Kidney (tissue), 14 donors: Measurements from ENCODE around the gene MLST8. TPM values are rescaled to one million over a fixed set of nuclear protein-coding genes. Genes with fewer than 3 reads are reported as not detected.

Experiments used
- DNase-seq, 5 donors: peaks; one replicate each; pipeline ENCODE4 v3.0.0-alpha.2; 2013 to 2020
- FAIRE-seq: peaks from 2 replicates; lab custom pipeline; 2012; peaks lifted over from hg19 to GRCh38; lab: Jason Lieb, UNC
- H3K27ac ChIP-seq, 2 donors: one replicate each; pipeline ENCODE4 v1.7.0; 2013; ENCODE audit warnings: low read depth in 2 of 2, low read length in 2 of 2, inconsistent platforms in 1 of 2
- H3K27me3 ChIP-seq: one replicate; pipeline ENCODE4 v1.7.1; 2013; ENCODE audit warnings: low read length, inconsistent platforms; ENCODE audit not compliant: control insufficient read depth, insufficient read depth
- H3K36me3 ChIP-seq, 3 donors: one replicate each; pipeline versions ENCODE4 v1.7.0 to v1.7.1; 2013; ENCODE audit warnings: low read length in 3 of 3, control low read depth in 1 of 3, inconsistent platforms in 1 of 3; ENCODE audit not compliant: insufficient read depth in 3 of 3, control insufficient read depth in 2 of 3
- H3K4me1 ChIP-seq, 3 donors: one replicate each; pipeline versions ENCODE4 v1.7.0 to v1.7.1; 2013; ENCODE audit warnings: low read length in 3 of 3, inconsistent platforms in 1 of 3, low read depth in 1 of 3; ENCODE audit not compliant: control insufficient read depth in 2 of 3, insufficient read depth in 2 of 3
- H3K4me3 ChIP-seq, 3 donors: one replicate each; pipeline versions ENCODE4 v1.7.0 to v1.8.1; 2013; ENCODE audit warnings: low read length in 3 of 3, control low read depth in 1 of 3, inconsistent platforms in 1 of 3
- H3K9ac ChIP-seq, 3 donors: one replicate each; pipeline versions ENCODE4 v1.7.0 to v1.7.1; 2013; ENCODE audit warnings: low read length in 3 of 3, control low read depth in 1 of 3, inconsistent platforms in 1 of 3
- H3K9me3 ChIP-seq, 3 donors: one replicate each; pipeline versions ENCODE4 v1.7.0 to v1.7.1; 2013; ENCODE audit warnings: low read length in 3 of 3, control low read depth in 1 of 3, inconsistent platforms in 1 of 3; ENCODE audit not compliant: control insufficient read depth in 2 of 3, insufficient read depth in 1 of 3
- intact Hi-C: fragments of 100-400 bp; cut with DNase I; formaldehyde crosslinking; loops from one replicate; pipeline ENCODE4 v1.11.1; 2022
- polyA plus RNA-seq: library from polyadenylated mRNA; stranded (reverse); fragments of 350-450 nt; fragmentation: Illumina TruSeq; extraction: RNeasy Lipid Tissue Mini Kit (QIAGEN cat#74804); gene quantifications from one replicate; pipeline ENCODE4 v1.2.3, GENCODE V29; 2014; ENCODE audit warnings: low read depth, low replicate concordance; ENCODE audit not compliant: insufficient read depth
- total RNA-seq: library from RNA; stranded (reverse); fragmentation: NEBNext Ultra II Directional; extraction: Animal tissue kit (Norgen Biotek cat#: 25700); gene quantifications from one replicate; pipeline ENCODE4 v1.2.1, GENCODE V29; 2021
- TF ChIP-seq, protein P1 (sequence below): IDR thresholded peaks from 3 replicates; pipeline ENCODE4 v1.5.1; 2012; ENCODE audit warnings: mild to moderate bottlenecking, moderate library complexity, borderline replicate concordance; ENCODE audit not compliant: insufficient read depth; ENCODE audit errors: extremely low read depth
- donor health status: control.
- donor health status: control.
- donor health status: control.
- donor health status: control.
- donor health status: control.
- donor health status: DM: yes; HTN: yes; CAD: no.
- donor health status: Normal renal cell carcinoma (clear cell type).

The MLST8 gene
- total and polyA plus RNA-seq, 2 donors from 2014 or later = 34.0 to 63.3 TPM

DNA sequence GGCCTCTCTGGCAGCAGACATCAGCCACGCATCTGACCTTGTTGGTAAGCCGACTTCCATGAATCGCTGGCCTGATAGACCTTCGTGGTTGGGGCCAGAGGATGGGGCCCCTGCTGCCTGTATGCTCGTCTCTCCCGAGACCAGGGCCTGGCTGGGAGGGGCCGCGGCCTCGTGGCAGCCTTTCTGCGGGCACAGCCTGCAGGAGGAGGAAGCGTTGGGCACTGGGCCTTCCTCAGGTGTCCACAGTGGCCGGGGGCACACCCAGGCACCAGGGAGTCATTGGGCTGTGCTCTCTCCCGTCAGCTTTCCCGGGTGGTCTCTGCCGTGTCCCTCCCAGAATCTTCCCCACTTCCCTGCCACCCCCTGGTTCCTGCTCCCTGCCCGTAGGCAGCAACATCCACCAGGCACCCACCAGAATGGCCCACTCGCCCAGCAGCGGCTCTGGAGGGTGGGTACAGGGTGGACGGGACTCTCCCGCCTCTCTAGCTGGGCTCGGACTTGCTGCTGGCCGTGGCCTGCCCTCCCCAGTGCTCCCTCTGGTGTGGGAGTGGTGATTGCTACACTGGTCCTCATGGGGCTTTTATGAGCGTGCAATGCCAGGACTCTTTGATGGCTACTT, 24.5 kb downstream of the MLST8 start:
- DNase-seq = no peak

DNA sequence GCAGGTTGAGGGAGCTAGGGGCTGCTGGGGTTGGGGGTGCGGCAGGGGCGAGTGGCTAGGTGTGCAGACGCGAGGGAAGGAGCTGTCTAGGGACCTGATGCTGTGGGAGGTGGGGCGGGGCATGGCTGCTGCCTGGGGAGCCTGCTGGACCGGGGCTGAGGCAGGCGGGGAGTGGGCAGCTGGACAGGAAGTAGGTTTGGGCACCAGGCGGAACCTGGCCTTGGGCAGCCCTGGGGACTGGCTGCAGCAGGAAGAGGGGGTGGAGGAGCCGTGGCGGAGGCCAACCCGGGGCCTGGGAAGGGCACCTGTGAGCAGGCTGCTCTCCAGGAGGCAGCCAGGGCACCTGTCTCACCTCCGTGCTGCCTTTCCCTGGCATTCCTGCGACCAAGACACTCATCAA, 25.1 kb downstream of the MLST8 start:
- Histone ChIP-seq H3K27me3 (no peaks in the 10 kb centered on the region), H3K36me3 (peaks cover 0 to 32% (median 13%) of the 10 kb centered on the region in 3 donors), H3K4me3 (no peak overlapping the region), H3K9ac (no peak overlapping the region), H3K9me3 (no peaks in the 10 kb centered on the region), H3K27ac (no peak overlapping the region), H3K4me1 (no peaks in the 10 kb centered on the region)
- TF ChIP-seq, protein P1, sequence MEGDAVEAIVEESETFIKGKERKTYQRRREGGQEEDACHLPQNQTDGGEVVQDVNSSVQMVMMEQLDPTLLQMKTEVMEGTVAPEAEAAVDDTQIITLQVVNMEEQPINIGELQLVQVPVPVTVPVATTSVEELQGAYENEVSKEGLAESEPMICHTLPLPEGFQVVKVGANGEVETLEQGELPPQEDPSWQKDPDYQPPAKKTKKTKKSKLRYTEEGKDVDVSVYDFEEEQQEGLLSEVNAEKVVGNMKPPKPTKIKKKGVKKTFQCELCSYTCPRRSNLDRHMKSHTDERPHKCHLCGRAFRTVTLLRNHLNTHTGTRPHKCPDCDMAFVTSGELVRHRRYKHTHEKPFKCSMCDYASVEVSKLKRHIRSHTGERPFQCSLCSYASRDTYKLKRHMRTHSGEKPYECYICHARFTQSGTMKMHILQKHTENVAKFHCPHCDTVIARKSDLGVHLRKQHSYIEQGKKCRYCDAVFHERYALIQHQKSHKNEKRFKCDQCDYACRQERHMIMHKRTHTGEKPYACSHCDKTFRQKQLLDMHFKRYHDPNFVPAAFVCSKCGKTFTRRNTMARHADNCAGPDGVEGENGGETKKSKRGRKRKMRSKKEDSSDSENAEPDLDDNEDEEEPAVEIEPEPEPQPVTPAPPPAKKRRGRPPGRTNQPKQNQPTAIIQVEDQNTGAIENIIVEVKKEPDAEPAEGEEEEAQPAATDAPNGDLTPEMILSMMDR = no peak
- DNase-seq = peak in 1 of 5 donors; percentile 73
- no peak for FAIRE-seq
- intact Hi-C loops = no loop called here

More for the DNA sequence above, 24.5 kb downstream of the MLST8 start:
- no peak for FAIRE-seq
- no peak overlapping the region for H3K9ac ChIP-seq
- H3K27me3 ChIP-seq = no peaks in the 10 kb centered on the region
- no peak overlapping the region for H3K4me3 ChIP-seq
- TF ChIP-seq, protein P1 = no peak
- H3K4me1 ChIP-seq = peaks cover 0 to 4% (median 3%) of the 10 kb centered on the region in 3 donors
- no peaks in the 10 kb centered on the region for H3K9me3 ChIP-seq
- peaks cover 0 to 32% (median 10%) of the 10 kb centered on the region in 3 donors for H3K36me3 ChIP-seq
- intact Hi-C loops = no loop called here
- H3K27ac ChIP-seq = no peak overlapping the region

DNA sequence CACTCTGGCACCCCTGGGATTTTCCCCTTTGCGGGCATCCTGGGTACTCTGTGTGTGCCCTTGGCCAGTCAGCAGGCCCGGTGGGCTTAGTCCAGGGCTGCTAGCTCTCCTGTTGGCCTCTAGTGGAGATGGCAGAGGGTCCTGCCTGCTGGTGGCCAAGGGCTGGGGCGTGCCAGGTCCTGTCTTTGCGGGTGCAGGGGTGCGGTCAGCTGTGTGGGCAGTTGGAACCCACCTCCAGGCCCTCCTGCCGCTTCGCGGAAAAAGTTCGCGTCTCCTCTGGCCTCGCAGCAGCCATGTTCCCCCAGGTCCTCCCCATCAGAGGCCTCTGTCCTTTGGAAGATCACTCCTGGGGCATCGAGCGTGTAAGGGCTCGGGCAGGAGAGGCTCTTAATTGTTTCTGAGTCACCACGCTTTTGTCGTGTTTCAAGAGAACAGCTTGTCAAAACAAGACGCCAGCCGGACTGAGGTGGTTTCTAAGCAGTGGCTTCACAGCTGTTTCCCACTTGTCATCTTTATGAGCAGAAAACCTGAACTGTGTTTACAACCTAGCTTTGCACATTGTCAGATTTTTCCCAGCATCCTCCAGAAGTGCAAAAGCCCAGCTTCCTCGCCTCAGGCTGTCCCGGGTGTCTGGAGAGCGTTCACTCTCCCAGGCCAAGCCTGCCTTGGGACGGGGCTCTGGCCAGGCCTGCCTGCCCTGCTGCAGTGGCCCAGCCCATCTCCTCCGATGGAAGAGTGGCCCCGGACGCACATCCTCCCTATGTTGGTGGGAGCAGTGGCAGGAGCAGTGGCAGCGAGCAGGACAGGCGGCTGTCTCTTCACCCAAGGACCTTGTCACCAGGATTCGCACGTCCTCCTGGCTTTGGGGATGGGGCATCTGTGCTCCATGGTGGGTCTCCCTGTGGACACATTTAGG, 26.0 kb downstream of the MLST8 start:
- Histone ChIP-seq H3K9ac (no peak overlapping the region), H3K9me3 (no peaks in the 10 kb centered on the region), H3K27ac (no peak overlapping the region), H3K36me3 (peaks cover 0 to 32% (median 14%) of the 10 kb centered on the region in 3 donors), H3K4me3 (no peak overlapping the region), H3K27me3 (no peaks in the 10 kb centered on the region), H3K4me1 (no peaks in the 10 kb centered on the region)
- DNase-seq = no peak
- no peak for FAIRE-seq
- TF ChIP-seq, protein P1 = no peak
- intact Hi-C loops = no loop called here
